ENCODE results near the gene FHIP1B.
"Not testable (repeated sequence)": the region's sequence is repeated elsewhere in the genome, so short reads cannot be mapped to it uniquely, and the experiment has no call there.

The FHIP1B gene

GRCh38 chr11:6234387-6235107 is at the start of gene FHIP1B:
Gene FHIP1B (minus strand): TSS chr11:6234636. CDS start chr11:6224516, 10,120 bp downstream.
- peak; percentile 100 for DNase-seq (ENCODE audit: low spot score)

GRCh38 chr11:6283453-6284023 is 49.1 kb upstream of the FHIP1B start:
- no peak for DNase-seq (ENCODE audit: low spot score)

- DNase-seq (ENCODE audit: low spot score): not testable (repeated sequence)
Observed at GRCh38 chr11:6280809-6281208, 46.4 kb upstream of the FHIP1B start.

- DNase-seq (ENCODE audit: low spot score): no peak
Observed at GRCh38 chr11:6273188-6273587, 38.8 kb upstream of the FHIP1B start.

GRCh38 chr11:6271598-6271997 is 37.2 kb upstream of the FHIP1B start:
- no peak for DNase-seq (ENCODE audit: low spot score)

GRCh38 chr11:6270584-6271246 is 36.3 kb upstream of the FHIP1B start:
- no peak for DNase-seq (ENCODE audit: low spot score)

- DNase-seq (ENCODE audit: low spot score): peak; percentile 52
Observed at GRCh38 chr11:6269994-6270393, 35.6 kb upstream of the FHIP1B start.

GRCh38 chr11:6268820-6269219 is 34.4 kb upstream of the FHIP1B start:
- DNase-seq (ENCODE audit: low spot score): no peak

GRCh38 chr11:6263662-6264061 is 29.2 kb upstream of the FHIP1B start:
- DNase-seq (ENCODE audit: low spot score): no peak

GRCh38 chr11:6260207-6260726 is 25.8 kb upstream of the FHIP1B start:
- DNase-seq (ENCODE audit: low spot score): no peak

GRCh38 chr11:6258571-6259081 is 24.2 kb upstream of the FHIP1B start:
- DNase-seq (ENCODE audit: low spot score): no peak

- DNase-seq (ENCODE audit: low spot score): no peak
Observed at GRCh38 chr11:6258141-6258540, 23.7 kb upstream of the FHIP1B start.

GRCh38 chr11:6253197-6253596 is 18.8 kb upstream of the FHIP1B start:
- no peak for DNase-seq (ENCODE audit: low spot score)

GRCh38 chr11:6251990-6252473 is 17.6 kb upstream of the FHIP1B start:
- DNase-seq (ENCODE audit: low spot score): peak; percentile 87

- peak; percentile 74 for DNase-seq (ENCODE audit: low spot score)
Observed at GRCh38 chr11:6251120-6251733, 16.8 kb upstream of the FHIP1B start.

GRCh38 chr11:6249770-6250555 is 15.5 kb upstream of the FHIP1B start:
- peak; percentile 91 for DNase-seq (ENCODE audit: low spot score)

GRCh38 chr11:6248897-6249296 is 14.5 kb upstream of the FHIP1B start:
- not testable (repeated sequence) for DNase-seq (ENCODE audit: low spot score)

GRCh38 chr11:6248248-6248647 is 13.8 kb upstream of the FHIP1B start:
- DNase-seq (ENCODE audit: low spot score): no peak

- DNase-seq (ENCODE audit: low spot score): peak; percentile 48
Observed at GRCh38 chr11:6245536-6245935, 11.1 kb upstream of the FHIP1B start.

GRCh38 chr11:6241316-6241715 is 6.9 kb upstream of the FHIP1B start:
- DNase-seq (ENCODE audit: low spot score): no peak

GRCh38 chr11:6240781-6241180 is 6.3 kb upstream of the FHIP1B start:
- DNase-seq (ENCODE audit: low spot score): no peak
